Measurements from ENCODE around the gene TMEM170B.

The TMEM170B gene

GRCh38 chr6:11580686-11581405, 43.3 kb downstream of the TMEM170B start:
- no peak for DNase-seq (ENCODE audit: extremely low spot score, insufficient read length, low read depth)
- FAIRE-seq = no peak

DNA sequence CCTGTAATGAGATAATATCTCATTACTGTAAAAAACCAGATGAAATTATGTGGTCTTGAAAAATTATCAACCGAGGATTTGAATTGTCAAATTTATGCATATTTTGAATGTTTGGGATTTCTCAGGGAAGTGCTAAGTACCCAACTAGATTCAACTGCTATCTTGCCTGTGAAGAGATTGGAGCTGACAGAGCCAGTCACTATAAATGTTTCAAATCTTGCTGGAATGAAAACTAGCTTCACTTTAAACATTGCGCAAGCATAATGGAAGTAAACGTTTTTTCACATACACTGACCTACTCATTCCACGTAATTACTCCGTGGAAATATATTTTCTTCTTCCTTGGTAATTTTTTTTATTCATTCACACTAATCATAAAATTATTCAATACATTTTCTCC, 46.7 kb downstream of the TMEM170B start:
- DNase-seq (ENCODE audit: extremely low spot score, insufficient read length, low read depth) = no peak
- FAIRE-seq = no peak

- FAIRE-seq = peak; percentile 81
These were observed 48.0 kb downstream of the TMEM170B start for GRCh38 chr6:11585426-11586016.

DNA sequence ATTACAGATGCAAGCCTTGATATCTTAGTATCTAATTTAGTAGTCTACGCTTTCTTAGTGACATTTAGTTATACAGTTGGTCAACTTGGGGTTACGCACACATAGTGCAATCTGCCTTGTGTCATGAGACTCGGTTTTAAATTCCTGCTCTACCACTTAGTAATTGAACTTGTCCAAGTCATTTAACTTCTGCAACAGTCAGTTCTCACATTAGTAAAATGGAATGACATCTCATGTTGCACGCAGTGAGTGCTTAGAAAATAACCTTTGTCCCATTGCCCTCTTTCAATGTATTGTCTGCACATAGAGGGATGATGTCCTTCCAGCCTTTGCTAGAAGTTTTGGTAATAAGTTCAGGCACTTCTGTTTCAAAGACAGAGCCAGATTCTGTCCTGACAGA, 48.6 kb downstream of the TMEM170B start:
- no peak for FAIRE-seq
- DNase-seq (ENCODE audit: extremely low spot score, insufficient read length, low read depth) = no peak

More at GRCh38 chr6:11585426-11586016, 48.0 kb downstream of the TMEM170B start:
- peak; percentile 18 for DNase-seq (ENCODE audit: extremely low spot score, insufficient read length, low read depth)

DNA sequence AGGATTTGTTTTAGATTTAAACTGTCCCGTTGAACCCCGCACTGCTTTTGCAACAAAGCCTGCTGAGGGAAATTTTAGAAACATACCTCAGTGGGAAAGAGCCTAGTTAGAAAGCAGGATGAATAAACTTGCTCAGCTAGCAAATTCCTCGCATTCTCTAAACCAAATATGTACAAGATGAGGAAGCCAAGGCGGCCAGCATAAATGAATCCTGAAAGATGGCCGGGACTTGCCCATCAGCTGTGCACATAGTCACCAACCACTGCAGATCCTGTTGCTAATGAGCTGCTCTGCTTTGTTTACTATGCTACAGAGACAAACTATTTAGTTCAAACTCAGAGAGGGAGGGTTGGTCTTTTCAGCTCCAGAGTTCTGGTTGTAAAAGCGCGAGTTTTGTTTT, 49.0 kb downstream of the TMEM170B start:
- no peak for FAIRE-seq
- no peak for DNase-seq (ENCODE audit: extremely low spot score, insufficient read length, low read depth)

GRCh38 chr6:11589261-11589660, 51.7 kb downstream of the TMEM170B start:
- FAIRE-seq (no peak), DNase-seq (ENCODE audit: extremely low spot score, insufficient read length, low read depth) (no peak)

- no peak for FAIRE-seq
- DNase-seq (ENCODE audit: extremely low spot score, insufficient read length, low read depth) = no peak
These were observed 54.9 kb downstream of the TMEM170B start for GRCh38 chr6:11592294-11592906.

GRCh38 chr6:11593096-11593495, 55.5 kb downstream of the TMEM170B start:
- FAIRE-seq (no peak), DNase-seq (ENCODE audit: extremely low spot score, insufficient read length, low read depth) (no peak)

DNA sequence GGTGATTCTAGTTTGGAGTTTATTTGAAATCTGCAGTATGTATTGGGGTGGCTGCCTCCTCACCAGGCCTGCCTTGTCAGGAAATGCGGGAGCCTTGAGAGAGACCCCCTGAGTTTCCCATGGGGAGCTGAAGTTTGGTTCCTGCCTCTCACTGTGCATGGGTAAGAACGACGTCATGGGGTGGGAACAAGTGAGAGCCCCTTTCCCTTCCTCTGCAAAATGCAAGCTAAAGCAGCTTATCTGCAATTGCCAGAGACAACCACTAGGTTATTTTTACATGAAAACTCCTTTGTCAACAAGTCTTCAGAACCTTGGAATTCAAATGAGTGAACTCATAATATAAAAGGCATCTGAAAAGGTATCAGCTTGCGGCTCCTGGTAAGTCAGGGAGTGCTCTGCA, 58.4 kb downstream of the TMEM170B start:
- FAIRE-seq = no peak

DNA sequence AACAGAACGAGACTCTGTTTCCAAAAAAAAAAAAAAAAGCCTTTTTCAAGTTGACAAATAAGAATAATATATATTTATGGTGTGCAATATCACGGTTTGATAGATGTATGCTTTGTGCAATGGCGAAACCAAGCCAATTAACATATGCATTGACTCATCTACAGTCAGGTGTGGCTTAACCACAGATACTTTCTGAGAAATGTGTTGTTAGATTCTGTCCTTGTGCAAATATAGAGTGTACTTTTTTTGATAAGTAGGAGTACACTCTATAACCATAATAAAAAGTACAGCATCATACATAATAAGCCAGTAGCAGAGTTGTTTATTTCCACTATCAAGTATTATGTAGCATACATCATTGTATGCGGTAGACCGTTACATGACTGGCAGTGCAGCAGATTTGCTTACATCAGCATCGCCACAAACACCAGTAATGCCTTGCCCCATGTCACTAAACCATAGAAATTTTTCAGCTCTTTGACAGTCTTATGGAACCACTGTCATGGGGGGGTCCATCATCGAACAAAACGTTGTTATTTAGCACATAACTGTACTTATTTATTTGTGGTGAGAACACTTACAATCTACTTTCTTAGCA, 59.2 kb downstream of the TMEM170B start:
- DNase-seq (ENCODE audit: extremely low spot score, insufficient read length, low read depth) = no peak
- no peak for FAIRE-seq

More for the DNA sequence above, 58.4 kb downstream of the TMEM170B start:
- DNase-seq (ENCODE audit: extremely low spot score, insufficient read length, low read depth) = no peak

DNA sequence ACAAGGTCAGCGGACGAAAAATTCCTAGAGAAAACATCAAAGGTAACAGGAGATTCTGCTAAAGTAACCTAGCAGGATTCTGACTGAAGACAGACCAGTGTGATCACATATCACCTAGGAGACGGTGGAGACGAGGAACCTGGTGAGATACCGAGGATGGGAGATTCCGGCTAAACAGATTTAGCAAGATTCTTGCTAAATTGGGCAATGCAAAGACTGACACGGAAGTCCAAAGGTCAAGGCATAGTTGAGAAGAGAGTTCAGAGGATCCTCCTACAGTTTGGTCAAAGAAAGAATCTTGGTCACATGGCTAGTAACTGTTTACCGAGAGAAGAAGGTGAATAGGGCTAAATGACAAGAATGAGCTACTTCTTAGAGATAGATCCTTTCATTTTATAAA, 61.1 kb downstream of the TMEM170B start:
- no peak for FAIRE-seq
- no peak for DNase-seq (ENCODE audit: extremely low spot score, insufficient read length, low read depth)

DNA sequence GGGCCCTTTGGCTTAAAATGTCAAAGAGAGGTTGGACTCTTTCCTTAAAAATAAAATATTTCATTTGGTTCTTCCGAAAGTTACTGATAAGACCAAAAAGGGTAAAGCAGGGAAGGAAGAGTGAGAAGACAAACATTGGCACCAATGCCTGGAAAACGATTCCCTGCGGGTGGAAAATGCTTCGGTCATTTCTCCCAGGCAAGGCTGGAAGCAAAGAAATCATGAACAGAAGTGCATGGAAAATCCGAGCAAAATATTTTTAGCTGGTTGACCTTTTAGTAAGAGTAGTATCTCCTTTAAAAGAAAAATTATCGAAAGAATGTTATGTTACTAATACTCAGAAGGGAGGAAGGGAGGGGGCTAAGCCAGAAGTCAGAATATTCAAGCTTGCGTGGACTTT, 62.7 kb downstream of the TMEM170B start:
- FAIRE-seq (no peak), DNase-seq (ENCODE audit: extremely low spot score, insufficient read length, low read depth) (no peak)

GRCh38 chr6:11601776-11602605, 64.4 kb downstream of the TMEM170B start:
- DNase-seq (ENCODE audit: extremely low spot score, insufficient read length, low read depth) = no peak
- FAIRE-seq = no peak

DNA sequence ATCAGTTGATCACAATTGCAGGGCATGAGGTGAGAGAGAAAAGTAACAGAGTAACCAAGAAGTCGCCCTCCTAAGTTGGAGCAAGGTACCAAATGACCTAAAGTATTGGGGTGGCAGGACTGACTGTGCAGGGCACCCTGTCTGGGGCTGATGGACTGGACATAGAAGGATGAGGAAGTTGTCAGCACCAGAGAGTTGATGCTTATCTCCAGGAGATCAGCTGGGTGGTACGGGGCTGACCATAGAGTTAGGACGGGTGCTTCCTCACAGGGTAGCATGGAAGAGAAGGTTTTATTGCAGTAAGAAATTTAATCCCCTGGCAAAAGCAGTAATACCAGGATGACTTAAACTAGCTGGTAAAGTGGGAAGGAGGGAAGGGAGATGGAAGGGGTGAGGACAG, 66.7 kb downstream of the TMEM170B start:
- no peak for FAIRE-seq
- DNase-seq (ENCODE audit: extremely low spot score, insufficient read length, low read depth) = no peak

- no peak for FAIRE-seq
- no peak for DNase-seq (ENCODE audit: extremely low spot score, insufficient read length, low read depth)
These were observed 67.4 kb downstream of the TMEM170B start for GRCh38 chr6:11604836-11605506.

GRCh38 chr6:11605507-11605905, 68.0 kb downstream of the TMEM170B start:
- no peak for FAIRE-seq
- DNase-seq (ENCODE audit: extremely low spot score, insufficient read length, low read depth) = no peak

- FAIRE-seq (no peak), DNase-seq (ENCODE audit: extremely low spot score, insufficient read length, low read depth) (no peak)
These were observed 68.8 kb downstream of the TMEM170B start for GRCh38 chr6:11606332-11606731.

- FAIRE-seq (no peak), DNase-seq (ENCODE audit: extremely low spot score, insufficient read length, low read depth) (no peak)
These were observed 69.8 kb downstream of the TMEM170B start for GRCh38 chr6:11607383-11607782.

DNA sequence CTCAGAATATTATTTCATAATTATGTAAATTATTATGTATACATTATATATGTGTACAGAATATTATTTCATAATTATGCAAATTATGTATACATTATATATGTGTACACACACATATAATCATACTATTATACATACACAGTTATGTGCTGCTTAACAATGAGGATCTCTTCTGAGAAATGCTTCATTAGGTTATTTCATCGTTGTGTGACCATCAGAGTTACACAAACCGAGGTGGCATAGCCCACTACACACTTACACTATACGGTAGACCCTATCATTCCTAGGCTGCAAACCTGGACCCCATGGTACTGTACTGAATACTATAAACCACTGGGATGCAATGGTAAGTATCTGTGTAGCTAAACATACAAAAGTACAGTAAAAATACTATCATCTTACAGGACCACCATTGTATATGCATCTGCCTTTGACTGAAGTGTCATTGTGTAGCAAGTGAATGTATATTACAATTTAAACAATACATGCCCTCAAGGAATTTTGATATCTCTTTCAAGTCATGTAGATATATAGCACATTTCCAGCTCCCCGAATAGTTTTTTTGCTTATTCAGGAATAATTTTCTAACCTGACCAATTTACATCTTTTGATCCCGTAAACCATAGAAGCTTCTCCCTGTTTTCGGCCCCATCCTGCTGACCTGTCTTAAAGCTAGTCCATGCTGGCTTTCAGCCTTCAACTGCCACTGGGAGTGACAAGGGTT, 71.2 kb downstream of the TMEM170B start:
- FAIRE-seq (no peak), DNase-seq (ENCODE audit: extremely low spot score, insufficient read length, low read depth) (no peak)
